NT2/D1 (cell line): ENCODE data around the gene TREH.
"Not testable (repeated sequence)": the region's sequence is repeated elsewhere in the genome, so short reads cannot be mapped to it uniquely, and the experiment has no call there.

ENCODE experiments used
- DNase-seq: peaks from one replicate; pipeline ENCODE4 v3.0.0-alpha.2; 2011; ENCODE audit warnings: low read depth, low spot score
- H3K27me3 ChIP-seq: 2 replicates; pipeline ENCODE4 v1.6.0; 2011; ENCODE audit warnings: mild to moderate bottlenecking; ENCODE audit not compliant: insufficient read length, insufficient read depth
- H3K36me3 ChIP-seq: 2 replicates; pipeline ENCODE4 v1.6.1; 2011; ENCODE audit warnings: mild to moderate bottlenecking, low read length, mixed read lengths; ENCODE audit not compliant: insufficient read depth, insufficient read length
- H3K4me1 ChIP-seq: 2 replicates; pipeline ENCODE4 v1.5.1; 2011; ENCODE audit not compliant: insufficient read depth, insufficient read length
- H3K4me3 ChIP-seq: 2 replicates; pipeline ENCODE4 v1.5.1; 2011; ENCODE audit warnings: low read depth; ENCODE audit not compliant: insufficient read length
- H3K9ac ChIP-seq: 2 replicates; pipeline ENCODE4 v1.6.0; 2011; ENCODE audit warnings: low read depth; ENCODE audit not compliant: insufficient read length
- H3K9me3 ChIP-seq: 2 replicates; pipeline ENCODE4 v1.5.1; 2011; ENCODE audit warnings: mild to moderate bottlenecking, low read length; ENCODE audit not compliant: insufficient read depth
- SUZ12 ChIP-seq: IDR thresholded peaks from 2 replicates; pipeline ENCODE4 v1.6.1; 2011; ENCODE audit not compliant: insufficient read length, insufficient read depth; ENCODE audit errors: extremely low read depth
- YY1 ChIP-seq: IDR thresholded peaks from 2 replicates; pipeline ENCODE4 v1.6.1; 2011; ENCODE audit not compliant: insufficient read length, insufficient read depth
- ZNF274 ChIP-seq: IDR thresholded peaks from 2 replicates; pipeline ENCODE4 v1.6.1; 2011; ENCODE audit warnings: mild to moderate bottlenecking, low read depth, low read length

The TREH gene

DNA sequence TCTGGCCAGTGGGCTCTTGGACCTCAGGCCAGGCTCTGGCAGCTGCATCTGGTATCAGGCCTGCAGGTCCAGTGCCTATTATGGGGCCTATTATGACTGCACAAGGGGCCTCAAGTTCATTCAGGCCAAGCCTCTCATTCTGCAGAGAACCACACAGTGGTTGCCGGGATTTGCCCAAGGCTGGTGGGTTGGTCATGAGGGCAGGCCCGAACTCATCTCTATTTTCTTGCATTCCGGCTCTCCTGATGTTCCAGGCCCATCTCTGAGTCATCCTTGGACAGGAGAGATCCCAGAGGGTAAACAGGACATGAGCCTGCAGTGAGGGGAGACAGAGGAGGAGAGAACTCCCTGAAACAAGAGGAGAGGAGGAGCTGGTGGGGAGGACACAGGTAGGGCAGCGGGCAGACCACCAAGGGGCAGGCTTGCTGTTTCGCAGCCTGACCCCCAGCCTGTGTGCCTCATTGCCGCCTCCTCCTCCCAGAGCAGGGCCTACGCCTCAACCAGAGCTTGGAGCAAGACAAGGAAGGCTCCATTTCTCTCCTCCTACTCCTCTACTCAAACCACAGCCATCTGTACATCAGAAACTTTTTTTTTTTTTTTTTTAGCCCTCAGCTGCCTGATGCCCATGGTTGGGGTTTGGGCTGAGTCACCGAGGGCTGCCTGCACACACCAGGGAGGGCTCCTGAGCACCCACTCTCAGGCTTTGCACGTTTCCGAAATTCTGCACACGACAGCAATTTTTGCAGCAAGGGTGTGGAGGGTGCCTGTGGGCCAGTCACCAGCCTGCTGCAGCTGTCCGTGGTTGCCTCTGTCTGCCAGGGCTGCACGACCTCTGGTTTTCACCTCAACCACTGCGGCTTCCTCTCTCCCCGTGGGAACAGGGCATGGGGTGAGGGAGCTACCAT is 12.7 kb upstream of the TREH start:
- no peak overlapping the region for H3K9ac ChIP-seq
- H3K36me3 ChIP-seq, result no peaks in the 10 kb centered on the region
- TF ChIP-seq YY1 (no peak), SUZ12 (no peak), ZNF274 (no peak)
- DNase-seq, result no peak
- H3K4me3 ChIP-seq, result no peak overlapping the region
- no peaks in the 10 kb centered on the region; the same call in 1 of the 2 replicates for H3K9me3 ChIP-seq
- peaks cover 16% of the 10 kb centered on the region for H3K4me1 ChIP-seq
- no peaks in the 10 kb centered on the region for H3K27me3 ChIP-seq

DNA sequence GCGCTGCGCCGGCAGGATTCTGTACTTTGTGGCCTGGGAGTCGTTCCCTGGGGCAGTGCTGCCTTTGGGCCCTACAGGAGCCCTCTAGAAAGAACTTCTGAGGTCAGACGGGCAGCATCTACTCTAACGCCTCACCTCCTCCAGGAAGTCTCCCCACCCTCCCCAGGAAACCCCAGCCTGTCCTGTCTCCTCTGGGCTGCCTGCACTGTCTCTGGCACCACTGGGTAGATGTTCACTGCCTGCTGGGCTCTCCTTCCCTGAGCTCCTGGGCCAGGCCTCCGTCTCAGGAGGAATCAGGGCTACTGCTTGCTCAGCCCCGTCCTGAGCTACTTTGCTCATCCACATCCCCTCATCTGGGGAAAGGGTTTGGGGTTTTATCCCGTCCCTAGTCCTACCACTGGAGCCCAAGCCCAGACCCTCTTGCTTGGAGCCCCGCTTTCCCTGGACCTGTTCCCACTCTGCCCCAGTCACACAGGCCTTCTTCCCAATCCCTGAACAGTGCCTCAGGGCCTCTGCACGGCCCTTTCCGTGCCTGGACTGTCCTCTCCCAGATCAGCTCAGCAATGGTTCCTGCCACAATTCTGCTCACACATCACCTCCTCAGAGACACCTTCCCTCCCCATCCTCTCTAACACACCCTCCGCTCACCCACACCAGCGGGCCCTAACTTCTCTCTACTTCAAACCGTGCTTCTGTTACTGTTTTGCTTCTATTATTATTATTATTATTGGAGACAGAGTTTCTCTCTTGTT is 11.3 kb upstream of the TREH start:
- H3K4me3 ChIP-seq, result no peak overlapping the region

GRCh38 chr11:118689852-118690552 is 10.6 kb upstream of the TREH start:
- DNase-seq, result peak; percentile 90
- TF ChIP-seq YY1 (no peak), SUZ12 (no peak), ZNF274 (no peak)
- peaks cover 16% of the 10 kb centered on the region for H3K4me1 ChIP-seq
- peak overlapping the region; percentile 76 for H3K9ac ChIP-seq
- peak overlapping the region; percentile 9 for H3K4me3 ChIP-seq
- H3K9me3 ChIP-seq, result no peaks in the 10 kb centered on the region; the same call in 1 of the 2 replicates
- no peaks in the 10 kb centered on the region for H3K27me3 ChIP-seq
- H3K36me3 ChIP-seq, result no peaks in the 10 kb centered on the region

More for the DNA sequence above, 11.3 kb upstream of the TREH start:
- no peak for DNase-seq
- peak overlapping the region; percentile 3 for H3K9ac ChIP-seq
- no peaks in the 10 kb centered on the region for H3K36me3 ChIP-seq
- H3K4me1 ChIP-seq, result peaks cover 16% of the 10 kb centered on the region
- TF ChIP-seq SUZ12, result no peak
- TF ChIP-seq ZNF274, result no peak
- TF ChIP-seq YY1, result no peak
- no peaks in the 10 kb centered on the region for H3K27me3 ChIP-seq
- H3K9me3 ChIP-seq, result no peaks in the 10 kb centered on the region; the same call in 1 of the 2 replicates

DNA sequence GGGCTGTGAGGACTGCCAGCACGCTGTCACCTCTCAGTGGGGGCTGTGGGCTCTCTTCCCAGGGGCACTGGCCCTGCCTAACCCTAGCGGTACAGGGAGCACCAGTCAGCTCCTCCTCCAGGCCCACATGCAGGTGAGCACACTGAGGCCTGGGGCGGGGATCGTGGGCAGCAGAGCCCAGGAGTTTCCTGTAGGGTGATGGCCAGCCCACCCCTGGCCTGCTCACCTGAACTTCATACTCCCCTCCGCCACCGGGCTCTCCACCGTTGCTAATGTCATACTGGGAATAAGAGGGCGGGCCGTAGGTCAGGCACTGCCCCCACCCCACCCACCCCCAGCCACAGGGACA is 10.0 kb upstream of the TREH start:
- DNase-seq, result no peak
- Histone ChIP-seq H3K9me3 (no peaks in the 10 kb centered on the region; the same call in 1 of the 2 replicates), H3K4me3 (no peak overlapping the region), H3K9ac (no peak overlapping the region), H3K4me1 (peaks cover 16% of the 10 kb centered on the region), H3K27me3 (no peaks in the 10 kb centered on the region), H3K36me3 (no peaks in the 10 kb centered on the region)
- TF ChIP-seq YY1 (no peak), ZNF274 (no peak), SUZ12 (no peak)

- peaks cover 16% of the 10 kb centered on the region for H3K4me1 ChIP-seq
- H3K4me3 ChIP-seq, result no peak overlapping the region
- H3K27me3 ChIP-seq, result no peaks in the 10 kb centered on the region
- no peak overlapping the region for H3K9ac ChIP-seq
- H3K36me3 ChIP-seq, result no peaks in the 10 kb centered on the region
- TF ChIP-seq SUZ12 (no peak), ZNF274 (no peak), YY1 (no peak)
- H3K9me3 ChIP-seq, result no peaks in the 10 kb centered on the region; the same call in 1 of the 2 replicates
- DNase-seq, result no peak
Measured at GRCh38 chr11:118688851-118689502, 9.5 kb upstream of the TREH start.

DNA sequence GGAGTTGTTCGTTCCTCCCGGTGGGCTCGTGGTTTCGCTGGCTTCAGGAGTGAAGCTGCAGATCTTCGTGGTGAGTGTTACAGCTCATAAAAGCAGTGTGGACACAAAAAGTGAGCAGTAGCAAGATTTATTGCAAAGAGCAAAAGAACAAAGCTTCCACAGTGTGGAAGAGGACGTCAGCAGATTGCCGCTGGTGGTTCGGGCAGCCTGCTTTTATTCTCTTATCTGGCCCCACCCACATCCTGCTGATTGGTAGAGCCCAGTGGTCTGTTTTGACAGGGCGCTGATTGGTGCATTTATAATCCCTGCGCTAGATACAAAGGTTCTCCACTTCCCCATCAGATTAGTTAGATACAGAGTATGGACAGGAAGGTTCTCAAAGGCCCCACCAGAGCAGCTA is 8.9 kb upstream of the TREH start:
- H3K4me1 ChIP-seq, result peaks cover 16% of the 10 kb centered on the region
- not testable (repeated sequence) for H3K9me3 ChIP-seq, H3K9ac ChIP-seq, H3K36me3 ChIP-seq, H3K4me3 ChIP-seq, H3K27me3 ChIP-seq, DNase-seq

- H3K9me3 ChIP-seq, result no peaks in the 10 kb centered on the region; the same call in 1 of the 2 replicates
- no peaks in the 10 kb centered on the region for H3K27me3 ChIP-seq
- DNase-seq, result no peak
- peaks cover 16% of the 10 kb centered on the region for H3K4me1 ChIP-seq
- H3K36me3 ChIP-seq, result no peaks in the 10 kb centered on the region
- TF ChIP-seq YY1 (no peak), ZNF274 (no peak)
- no peak overlapping the region for H3K9ac ChIP-seq
- no peak overlapping the region for H3K4me3 ChIP-seq
Measured at GRCh38 chr11:118687906-118688305, 8.5 kb upstream of the TREH start.
